HepG2 (cell line): ENCODE results near the gene CACNA1I. TPM values are rescaled to one million over a fixed set of nuclear protein-coding genes. Genes with fewer than 3 reads are reported as not detected.

Experiments
- CAMTA2 ChIP-seq: sonication (generic); formaldehyde crosslinking; IDR thresholded peaks from 2 replicates; pipeline ENCODE4 v1.4.0; 2020; ENCODE audit warnings: mild to moderate bottlenecking, missing genetic modification reagents, borderline replicate concordance
- CTCF ChIP-seq: sonication (generic); formaldehyde crosslinking; IDR thresholded peaks from 2 replicates; pipeline ENCODE4 v1.5.0; 2020; ENCODE audit warnings: mild to moderate bottlenecking, missing genetic modification reagents, moderate library complexity
- ETS1 ChIP-seq: sonication (generic); formaldehyde crosslinking; IDR thresholded peaks from 2 replicates; pipeline ENCODE4 v1.4.0; 2020; ENCODE audit warnings: missing genetic modification reagents
- GABPA ChIP-seq, 2 experiments: IDR thresholded peaks; 2 replicates each; pipeline ENCODE4 v1.6.1; 2011 to 2016; ENCODE audit warnings: low read depth in 2 of 2, low read length in 1 of 2, missing biosample characterization in 1 of 2, missing genetic modification characterization in 1 of 2
- HDAC2 ChIP-seq: sonication (generic); formaldehyde crosslinking; IDR thresholded peaks from 2 replicates; pipeline ENCODE4 v1.4.0; 2020; ENCODE audit warnings: missing genetic modification reagents
- HOXD1 ChIP-seq: sonication (generic); formaldehyde crosslinking; IDR thresholded peaks from 2 replicates; pipeline ENCODE4 v1.5.0; 2020; ENCODE audit warnings: missing genetic modification reagents
- NAIF1 ChIP-seq: sonication (generic); formaldehyde crosslinking; IDR thresholded peaks from 2 replicates; pipeline ENCODE4 v1.5.0; 2020; ENCODE audit warnings: mild to moderate bottlenecking, missing genetic modification reagents, borderline replicate concordance
- ZFP91 ChIP-seq: sonication (generic); formaldehyde crosslinking; IDR thresholded peaks from 2 replicates; pipeline ENCODE4 v1.9.0; 2022; ENCODE audit warnings: missing genetic modification reagents, mild to moderate bottlenecking, borderline replicate concordance
- ZFX ChIP-seq: sonication (generic); formaldehyde crosslinking; IDR thresholded peaks from 2 replicates; pipeline ENCODE4 v1.4.0; 2020; ENCODE audit warnings: mild to moderate bottlenecking, low read depth, missing genetic modification reagents, moderate library complexity
- ZNF280D ChIP-seq: sonication (generic); formaldehyde crosslinking; IDR thresholded peaks from 2 replicates; pipeline ENCODE4 v1.5.1; 2020; ENCODE audit warnings: mild to moderate bottlenecking, missing genetic modification reagents
- ZNF407 ChIP-seq: sonication (generic); formaldehyde crosslinking; IDR thresholded peaks from one replicate; pipeline ENCODE4 v1.5.1; 2020; ENCODE audit warnings: mild to moderate bottlenecking, missing genetic modification reagents; ENCODE audit errors: not compliant biosample characterization
- ZNF510 ChIP-seq: sonication (generic); formaldehyde crosslinking; IDR thresholded peaks from 2 replicates; pipeline ENCODE4 v1.4.0; 2020; ENCODE audit warnings: low read depth, mild to moderate bottlenecking, missing genetic modification reagents
- polyA plus RNA-seq, 8 experiments: library from polyadenylated mRNA; depleted of rRNA in 3 of 8; stranded (reverse) in 7 of 8; unstranded in 1 of 8; fragments of >200 nt; fragmentation: Illumina TruSeq in 4 of 8; extraction: Trizol in 4 of 8; gene quantifications; 2 replicates each; pipeline versions ENCODE4 v1.2.1 to v1.2.3, GENCODE V29; 2011 to 2016; ENCODE audit warnings: low read depth in 4 of 8, missing spikeins in 1 of 8, mixed read lengths in 1 of 8; ENCODE audit not compliant: insufficient read depth in 1 of 8
- total RNA-seq, 5 experiments: library from RNA; depleted of rRNA; stranded (reverse); fragments of >200 nt; fragmentation: Illumina TruSeq; extraction: Trizol; gene quantifications; 2 replicates each; pipeline ENCODE4 v1.2.3, GENCODE V29; 2016; ENCODE audit warnings: low read depth in 1 of 5

CACNA1I gene
- total and polyA plus RNA-seq, 2 of the 13 experiments (the other 11 are each of a cell fraction or from before 2014, with no cell fraction given): not detected

- no peak for TF ChIP-seq ETS1 (CRISPR knock-in tag)
- no peak for TF ChIP-seq NAIF1 (CRISPR knock-in tag)
- TF ChIP-seq CTCF (CRISPR knock-in tag): peak; percentile 75
- TF ChIP-seq HDAC2 (CRISPR knock-in tag): no peak
- TF ChIP-seq ZFX (CRISPR knock-in tag): peak; percentile 90
- 0 out of 2 replicates have a peak, but pooled peaks have one; percentile 25 for TF ChIP-seq ZFP91 (CRISPR knock-in tag)
- no peak for TF ChIP-seq GABPA (IDR thresholded peaks at IDR 0.05; ENCODE audit: low read depth, low read length)
- peak; percentile 46 for TF ChIP-seq GABPA (CRISPR knock-in tag; IDR thresholded peaks at IDR 0.05; ENCODE audit: low read depth)
- 0 out of 2 replicates have a peak, but pooled peaks have one; percentile 65 for TF ChIP-seq HOXD1 (CRISPR knock-in tag)
- 0 out of 2 replicates have a peak, but pooled peaks have one; percentile 31 for TF ChIP-seq ZNF280D (CRISPR knock-in tag)
- TF ChIP-seq ZNF407 (CRISPR knock-in tag): no peak
- no peak for TF ChIP-seq ZNF510 (CRISPR knock-in tag)
- TF ChIP-seq CAMTA2: no peak
Measured at GRCh38 chr22:39534092-39534506, 36.5 kb upstream of the CACNA1I start (continued).
